ENCODE data around the gene MAD1L1.

The MAD1L1 gene

GRCh38 chr7:1916601-1916970, 316.2 kb downstream of the MAD1L1 start:
- DNase-seq (ENCODE audit: low read depth in 2 of 2) = no peak

DNA sequence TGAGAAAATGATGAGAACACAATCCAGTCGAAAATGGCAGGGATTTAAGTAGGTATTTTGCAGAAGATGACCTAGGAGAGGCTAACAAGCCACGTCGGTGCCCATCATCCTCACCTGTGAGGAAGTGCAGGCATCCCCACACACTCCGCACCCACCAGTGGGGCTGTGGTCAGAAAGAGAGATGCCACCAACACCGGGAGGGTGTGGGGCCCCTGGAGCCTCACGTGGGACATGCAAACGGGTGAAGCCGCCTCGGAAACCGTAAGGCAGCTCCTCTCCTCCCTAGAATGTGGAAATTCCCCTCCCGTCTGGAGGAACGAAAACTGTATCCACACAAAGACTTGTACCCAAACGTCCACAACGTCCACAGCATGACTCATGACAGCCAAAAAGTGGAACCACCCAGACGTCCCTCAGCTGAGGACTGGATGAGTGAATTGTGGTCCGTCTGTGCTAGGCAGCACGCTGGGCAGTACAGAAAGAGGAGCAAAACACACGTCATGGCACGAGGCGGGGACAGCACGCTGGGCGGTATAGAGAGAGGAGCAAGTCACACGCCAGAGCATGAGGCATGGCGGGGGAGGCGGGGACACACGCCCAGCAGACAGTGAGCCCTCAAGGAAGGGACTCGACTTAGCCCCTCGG, 316.7 kb downstream of the MAD1L1 start:
- no peak for DNase-seq (ENCODE audit: low read depth in 2 of 2)

DNA sequence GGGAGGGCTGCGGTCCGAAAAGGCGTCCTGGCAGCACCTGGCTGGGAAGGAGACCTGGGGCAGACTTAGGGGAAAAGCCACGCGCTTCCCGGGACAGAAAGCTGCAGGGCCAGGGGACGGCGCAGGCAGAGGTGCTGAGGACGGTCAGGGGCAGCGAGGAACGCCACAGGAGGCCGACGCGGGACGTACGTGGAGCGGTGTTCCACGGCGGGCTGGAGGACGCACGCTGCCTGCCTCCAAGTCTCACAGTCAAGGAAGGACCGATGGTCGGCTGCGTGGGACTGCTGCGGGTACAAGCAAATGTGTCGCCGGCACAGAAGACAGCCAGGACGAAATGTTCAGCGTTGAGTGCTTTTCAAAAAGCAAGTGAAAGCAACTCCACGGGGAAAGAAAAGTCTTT, 317.4 kb downstream of the MAD1L1 start:
- DNase-seq (ENCODE audit: low read depth in 2 of 2) = no peak

DNA sequence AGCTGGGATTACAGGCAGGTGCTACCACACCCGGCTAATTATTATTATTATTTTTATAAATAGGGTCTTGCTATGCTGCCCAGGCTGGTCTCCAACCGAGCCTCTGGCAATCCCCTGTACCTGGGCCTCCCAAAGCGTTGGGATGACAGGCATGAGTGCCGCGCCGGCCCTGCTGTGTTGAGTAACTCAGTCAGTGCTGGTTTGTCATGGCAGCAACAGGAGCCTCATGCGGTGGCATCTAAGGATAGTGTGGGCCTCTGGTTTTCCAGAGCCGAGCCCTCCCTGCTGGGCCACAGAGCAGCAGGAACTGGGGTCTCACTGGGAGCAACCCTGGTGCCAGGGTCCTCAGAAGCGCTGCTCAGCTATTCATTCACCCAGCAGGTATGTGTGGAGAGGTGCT, 318.0 kb downstream of the MAD1L1 start:
- no peak for DNase-seq (ENCODE audit: low read depth in 2 of 2)

DNA sequence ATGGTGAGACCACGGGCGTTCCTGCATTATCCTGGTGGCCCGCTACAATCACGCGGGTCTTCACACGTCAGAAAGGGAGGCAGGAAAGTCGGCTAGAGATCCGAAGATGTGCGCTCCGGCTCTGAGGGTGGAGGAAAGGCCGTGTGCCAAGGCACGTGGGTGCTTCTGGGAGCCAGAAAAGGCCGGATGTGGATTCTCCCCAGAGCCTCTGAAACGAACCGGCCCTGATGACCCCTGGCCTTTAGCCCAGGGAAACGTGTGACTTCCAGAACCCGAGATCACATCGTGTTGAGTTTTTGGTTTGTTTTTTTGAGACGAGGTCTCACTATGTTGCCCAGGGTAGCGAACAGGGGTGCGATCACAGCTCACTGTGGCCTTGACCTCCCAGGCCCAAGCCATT, 318.4 kb downstream of the MAD1L1 start:
- no peak for DNase-seq (ENCODE audit: low read depth in 2 of 2)

- no peak for DNase-seq (ENCODE audit: low read depth in 2 of 2)
Observed at GRCh38 chr7:1913466-1914282, 319.1 kb downstream of the MAD1L1 start.

DNA sequence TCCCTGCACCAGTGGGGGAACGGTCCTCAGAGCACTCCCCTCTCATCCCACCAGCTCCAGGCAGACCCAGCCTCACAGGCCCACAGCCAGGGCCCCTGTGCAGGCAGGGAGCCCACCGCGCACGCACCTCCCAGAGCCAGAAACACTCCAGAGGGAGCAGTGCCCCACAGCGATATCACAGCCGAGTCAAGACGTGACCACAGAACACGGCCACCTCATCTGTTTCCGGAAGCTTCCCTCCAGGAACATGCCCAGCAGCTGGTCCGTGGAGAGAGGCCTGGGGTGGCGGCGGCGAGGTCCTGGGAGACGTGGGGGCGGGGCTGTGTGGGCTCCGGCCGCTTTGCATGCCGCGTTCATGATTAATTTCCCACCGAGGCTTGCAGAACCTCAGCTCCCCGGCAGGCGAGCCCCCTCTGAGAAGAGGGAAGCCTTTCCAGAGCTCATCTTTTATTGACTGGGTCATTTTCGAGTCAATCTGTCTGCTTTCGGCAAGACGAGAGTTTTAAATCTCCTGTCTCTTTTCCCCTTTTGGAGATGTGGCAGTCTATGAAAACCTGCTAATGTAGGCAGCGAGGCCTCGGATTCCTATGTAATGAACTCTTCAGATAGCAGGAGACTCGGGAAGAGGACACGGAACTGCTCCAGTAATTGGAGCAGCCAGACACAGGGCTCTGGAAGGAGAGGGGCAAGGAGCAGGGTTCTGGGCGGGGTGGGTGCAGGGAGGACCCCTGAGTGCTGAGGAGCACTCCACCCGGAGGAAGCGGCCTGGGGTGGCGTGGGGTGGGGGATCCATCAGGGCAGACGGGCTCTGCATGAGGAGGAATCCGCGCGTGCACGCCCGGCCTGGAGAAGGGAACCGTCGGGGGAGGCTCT, 319.9 kb downstream of the MAD1L1 start:
- DNase-seq (ENCODE audit: low read depth in 2 of 2) = no peak

- no peak for DNase-seq (ENCODE audit: low read depth in 2 of 2)
Observed at GRCh38 chr7:1911571-1911970, 321.2 kb downstream of the MAD1L1 start.

DNA sequence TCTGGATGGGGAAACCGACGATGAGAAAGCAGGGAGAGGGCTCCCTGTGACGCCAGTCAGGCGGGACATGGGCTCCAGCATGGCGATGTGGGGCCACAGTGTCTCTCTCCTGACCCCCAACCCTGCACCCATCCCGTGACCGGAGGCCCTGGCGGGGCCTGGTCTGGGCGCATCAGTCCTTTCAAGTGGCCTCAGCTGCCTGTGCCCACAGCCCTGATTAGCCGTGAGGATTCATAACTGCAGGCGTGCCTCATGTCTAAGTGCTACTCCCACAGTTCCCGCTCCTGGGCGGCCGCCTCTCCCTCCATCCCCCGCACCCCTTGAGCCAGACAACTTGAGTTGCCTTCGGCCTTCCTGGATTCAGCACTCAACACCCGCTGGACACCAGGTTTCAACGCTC, 321.9 kb downstream of the MAD1L1 start:
- no peak for DNase-seq (ENCODE audit: low read depth in 2 of 2)

DNA sequence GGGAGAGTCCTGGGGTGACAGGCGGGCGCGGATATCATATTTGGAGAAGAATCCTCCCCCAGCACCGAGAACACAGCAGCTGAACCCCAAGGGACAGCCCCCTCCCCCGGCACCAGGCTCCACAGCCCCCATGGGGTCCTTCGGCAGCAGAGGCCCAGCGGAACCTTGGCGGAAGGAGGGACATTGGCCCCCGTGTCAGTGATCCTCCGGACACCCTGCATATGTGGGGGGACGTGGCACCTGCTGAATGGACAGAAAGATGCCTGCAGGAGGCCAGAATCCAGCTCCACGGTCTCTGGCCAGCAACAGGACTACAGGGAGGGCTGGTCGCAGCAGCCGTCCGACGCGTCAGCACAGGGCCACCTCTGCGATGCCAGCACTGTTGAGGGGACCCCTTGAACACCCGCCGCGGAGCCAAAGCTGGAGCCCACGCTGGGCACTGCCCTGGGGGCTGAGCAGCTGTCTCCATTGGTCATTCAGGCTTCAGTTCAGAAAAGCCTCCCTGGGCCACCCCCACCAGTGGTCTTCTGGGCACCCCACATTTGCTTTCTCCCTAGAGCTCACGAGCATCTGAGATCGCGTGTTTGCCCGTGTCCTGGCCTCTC, 322.6 kb downstream of the MAD1L1 start:
- no peak for DNase-seq (ENCODE audit: low read depth in 2 of 2)

- DNase-seq (ENCODE audit: low read depth in 2 of 2) = no peak
Observed at GRCh38 chr7:1909476-1909875, 323.3 kb downstream of the MAD1L1 start.

- DNase-seq (ENCODE audit: low read depth in 2 of 2) = no peak
Observed at GRCh38 chr7:1908823-1909420, 323.8 kb downstream of the MAD1L1 start.

GRCh38 chr7:1907751-1908365, 324.9 kb downstream of the MAD1L1 start:
- no peak for DNase-seq (ENCODE audit: low read depth in 2 of 2)

- DNase-seq (ENCODE audit: low read depth in 2 of 2) = no peak
Observed at GRCh38 chr7:1906988-1907745, 325.6 kb downstream of the MAD1L1 start.

GRCh38 chr7:1906087-1906830, 326.5 kb downstream of the MAD1L1 start:
- DNase-seq (ENCODE audit: low read depth in 2 of 2) = no peak

GRCh38 chr7:1902231-1902855, 330.4 kb downstream of the MAD1L1 start:
- DNase-seq (ENCODE audit: low read depth in 2 of 2) = no peak

DNA sequence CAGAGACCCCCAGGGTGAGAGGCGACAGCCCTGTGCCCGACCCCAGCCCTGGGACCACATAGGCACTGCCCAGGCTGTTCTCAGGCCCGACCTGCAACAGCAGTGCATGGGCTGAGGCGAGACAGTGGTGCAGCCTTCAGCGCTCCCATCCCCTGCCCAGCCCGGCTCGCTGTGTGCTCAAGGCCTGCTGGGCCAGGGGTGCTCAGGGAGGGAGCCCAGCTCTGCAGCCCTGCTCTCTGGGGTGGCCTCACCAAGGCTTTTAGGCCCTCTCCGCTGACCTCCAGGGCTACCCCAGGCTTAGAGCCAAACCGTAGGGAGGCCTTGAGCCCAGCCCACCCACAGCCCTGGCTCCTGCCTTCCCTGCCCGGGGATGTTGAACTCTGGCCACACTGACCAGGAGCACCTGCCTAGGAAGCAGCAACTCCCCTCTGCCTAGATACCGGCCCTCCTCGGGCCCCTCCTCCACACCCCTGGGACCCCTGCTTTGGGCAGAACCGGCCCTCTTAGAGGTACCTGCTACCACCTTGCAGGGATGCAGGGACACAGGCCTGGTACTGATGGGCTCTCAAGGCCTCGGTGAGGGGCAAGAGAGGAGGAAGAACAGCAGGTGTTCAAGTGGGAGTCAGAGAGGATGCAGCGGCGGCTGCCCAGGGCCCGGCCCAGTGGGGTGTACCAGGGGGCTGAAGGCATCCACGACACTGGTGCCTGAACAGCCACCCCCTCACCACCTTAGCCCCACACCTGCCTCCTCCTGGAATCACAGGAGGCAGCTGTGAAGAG, 331.1 kb downstream of the MAD1L1 start:
- no peak for DNase-seq (ENCODE audit: low read depth in 2 of 2)

DNA sequence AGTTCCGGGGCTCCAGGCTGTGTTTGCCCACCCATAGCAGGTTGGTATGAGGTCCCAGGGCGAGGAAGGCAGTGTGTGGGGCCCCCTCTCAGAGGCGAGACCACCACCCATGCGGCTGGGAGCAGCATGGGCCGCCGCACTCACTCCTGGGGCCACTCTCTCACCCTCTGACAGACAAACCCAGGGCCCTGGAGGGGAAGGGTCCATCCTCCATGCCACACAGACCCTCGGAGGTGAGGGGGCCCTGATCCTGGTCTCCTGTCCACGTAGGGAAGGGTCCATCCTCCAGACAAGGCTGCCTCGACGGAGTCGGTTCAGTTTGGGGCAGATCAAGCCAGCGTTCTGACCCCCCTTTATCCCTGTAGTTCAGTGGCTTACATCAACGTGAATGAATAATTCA, 331.9 kb downstream of the MAD1L1 start:
- DNase-seq (ENCODE audit: low read depth in 2 of 2) = no peak

Data from stimulated activated CD8-positive, alpha-beta memory T cell treated with anti-CD3 and anti-CD28 coated beads, Interleukin-15, amount 100 ng/mL, for 48 hours (primary cell).